T-helper 22 cell (primary cell): ENCODE results near the gene HECTD2.
"Not testable (repeated sequence)": the region's sequence is repeated elsewhere in the genome, so short reads cannot be mapped to it uniquely, and the experiment has no call there.

Experiments
- DNase-seq: peaks from one replicate; pipeline ENCODE4 v3.0.0-alpha.2; 2020; ENCODE audit warnings: low read depth

Gene HECTD2

GRCh38 chr10:91537614-91538383 lies 127.7 kb downstream of the HECTD2 start:
- no peak for DNase-seq

GRCh38 chr10:91539930-91540329 lies 129.8 kb downstream of the HECTD2 start:
- DNase-seq, result no peak

GRCh38 chr10:91540733-91541132 lies 130.6 kb downstream of the HECTD2 start:
- DNase-seq, result no peak

GRCh38 chr10:91541481-91541880 lies 131.3 kb downstream of the HECTD2 start:
- no peak for DNase-seq

- no peak for DNase-seq
Measured at GRCh38 chr10:91545384-91545783, 135.2 kb downstream of the HECTD2 start.

- no peak for DNase-seq
Measured at GRCh38 chr10:91545838-91546237, 135.7 kb downstream of the HECTD2 start.

GRCh38 chr10:91549262-91549661 lies 139.1 kb downstream of the HECTD2 start:
- no peak for DNase-seq

- no peak for DNase-seq
Measured at GRCh38 chr10:91550021-91550420, 139.9 kb downstream of the HECTD2 start.

- no peak for DNase-seq
Measured at GRCh38 chr10:91551856-91552255, 141.7 kb downstream of the HECTD2 start.

- DNase-seq, result no peak
Measured at GRCh38 chr10:91552274-91553095, 142.3 kb downstream of the HECTD2 start.

- no peak for DNase-seq
Measured at GRCh38 chr10:91555455-91555854, 145.3 kb downstream of the HECTD2 start.

GRCh38 chr10:91556691-91557566 lies 146.8 kb downstream of the HECTD2 start:
- no peak for DNase-seq

GRCh38 chr10:91557651-91558111 lies 147.5 kb downstream of the HECTD2 start:
- DNase-seq, result no peak

GRCh38 chr10:91558473-91558872 lies 148.3 kb downstream of the HECTD2 start:
- DNase-seq, result no peak

GRCh38 chr10:91559169-91559568 lies 149.0 kb downstream of the HECTD2 start:
- DNase-seq, result no peak

- no peak for DNase-seq
Measured at GRCh38 chr10:91559750-91560149, 149.6 kb downstream of the HECTD2 start.

- not testable (repeated sequence) for DNase-seq
Measured at GRCh38 chr10:91560827-91561226, 150.7 kb downstream of the HECTD2 start.

GRCh38 chr10:91562839-91563581 lies 152.9 kb downstream of the HECTD2 start:
- no peak for DNase-seq

GRCh38 chr10:91564026-91564425 lies 153.9 kb downstream of the HECTD2 start:
- DNase-seq, result no peak
